ENCODE measurements around the gene GRIPAP1.

GRIPAP1 gene

DNA sequence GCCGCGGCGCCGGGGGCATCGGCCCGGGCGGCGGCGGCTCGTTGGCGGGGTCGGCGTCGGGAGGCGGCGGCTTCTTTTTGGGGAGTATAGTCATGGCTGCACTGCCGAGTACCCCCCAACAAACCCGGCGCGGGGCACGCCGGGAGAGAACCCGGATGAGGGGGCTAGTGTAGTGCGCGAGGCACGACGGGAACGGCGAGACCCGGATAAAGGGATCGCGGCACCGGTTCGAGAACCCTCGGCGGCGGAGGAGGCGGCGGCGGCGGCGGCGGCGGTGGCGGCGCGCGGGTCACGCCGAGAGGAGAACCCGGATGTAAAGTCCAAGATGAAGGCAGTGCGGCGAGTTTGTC, 44.6 kb downstream of the GRIPAP1 start, which contains the start of gene OTUD5:
Gene OTUD5 (minus strand): TSS at position 131 of the 350 bp plus-strand sequence. CDS start 37 bp downstream, at position 94.
- H3K4me1 Mint-ChIP-seq: peaks cover 56% of the 10 kb centered on the region
- TF ChIP-seq, protein P1, sequence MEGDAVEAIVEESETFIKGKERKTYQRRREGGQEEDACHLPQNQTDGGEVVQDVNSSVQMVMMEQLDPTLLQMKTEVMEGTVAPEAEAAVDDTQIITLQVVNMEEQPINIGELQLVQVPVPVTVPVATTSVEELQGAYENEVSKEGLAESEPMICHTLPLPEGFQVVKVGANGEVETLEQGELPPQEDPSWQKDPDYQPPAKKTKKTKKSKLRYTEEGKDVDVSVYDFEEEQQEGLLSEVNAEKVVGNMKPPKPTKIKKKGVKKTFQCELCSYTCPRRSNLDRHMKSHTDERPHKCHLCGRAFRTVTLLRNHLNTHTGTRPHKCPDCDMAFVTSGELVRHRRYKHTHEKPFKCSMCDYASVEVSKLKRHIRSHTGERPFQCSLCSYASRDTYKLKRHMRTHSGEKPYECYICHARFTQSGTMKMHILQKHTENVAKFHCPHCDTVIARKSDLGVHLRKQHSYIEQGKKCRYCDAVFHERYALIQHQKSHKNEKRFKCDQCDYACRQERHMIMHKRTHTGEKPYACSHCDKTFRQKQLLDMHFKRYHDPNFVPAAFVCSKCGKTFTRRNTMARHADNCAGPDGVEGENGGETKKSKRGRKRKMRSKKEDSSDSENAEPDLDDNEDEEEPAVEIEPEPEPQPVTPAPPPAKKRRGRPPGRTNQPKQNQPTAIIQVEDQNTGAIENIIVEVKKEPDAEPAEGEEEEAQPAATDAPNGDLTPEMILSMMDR (IDR thresholded peaks at IDR 0.05): no peak
- H3K27me3 Mint-ChIP-seq (ENCODE audit: low read depth, poor library complexity): peaks cover 3% of the 10 kb centered on the region
- H3K27ac Mint-ChIP-seq: peak within 1 kb of the TSS; percentile 100
- H3K4me3 Mint-ChIP-seq: peak within 1 kb of the TSS; percentile 100
- DNase-seq: no peak
- peaks cover 47% of the 10 kb centered on the region for H3K9me3 Mint-ChIP-seq
- H3K36me3 Mint-ChIP-seq (ENCODE audit: low read depth): peaks cover 16% of the 10 kb centered on the region

DNA sequence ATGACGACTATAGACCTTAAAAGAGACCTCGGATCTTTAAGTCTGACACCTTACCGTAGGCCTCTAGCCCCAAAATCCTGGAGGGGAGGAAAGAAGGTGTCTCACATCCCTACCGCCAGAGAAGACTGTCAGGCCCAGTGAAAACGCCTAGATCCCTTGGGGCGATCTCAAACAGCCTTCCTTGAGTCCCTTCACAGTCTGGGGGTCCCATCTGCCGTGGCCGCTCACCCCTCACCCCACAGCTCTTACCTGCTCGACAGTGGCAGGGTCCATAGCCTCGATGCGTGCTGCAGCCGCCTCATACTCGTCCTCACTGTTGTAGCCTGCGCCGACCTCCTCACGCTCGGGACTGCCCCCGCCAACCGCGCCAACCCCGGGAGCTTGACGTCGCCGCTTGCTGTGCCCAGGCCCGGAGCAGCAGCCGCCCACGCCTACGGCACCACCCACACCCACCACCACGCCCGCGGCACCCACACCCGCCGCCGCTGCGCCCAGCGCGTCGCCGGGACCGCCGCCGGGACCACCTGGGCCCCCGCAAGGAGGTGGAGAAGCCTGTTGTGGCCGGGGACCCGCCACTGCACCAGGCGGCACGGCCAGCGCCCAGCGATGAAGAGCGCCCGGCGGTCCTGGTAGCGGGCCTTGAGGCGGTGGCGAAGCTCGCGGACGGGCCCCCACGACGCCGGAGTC, 45.2 kb downstream of the GRIPAP1 start:
- Mint-ChIP-seq H3K36me3 (ENCODE audit: low read depth) (peaks cover 21% of the 10 kb centered on the region), H3K9me3 (peaks cover 46% of the 10 kb centered on the region), H3K27me3 (ENCODE audit: low read depth, poor library complexity) (peaks cover 3% of the 10 kb centered on the region), H3K27ac (no peak overlapping the region), H3K4me1 (peaks cover 50% of the 10 kb centered on the region), H3K4me3 (peak overlapping the region; percentile 81)
- DNase-seq: peak; percentile 31
- TF ChIP-seq, protein P1 (IDR thresholded peaks at IDR 0.05): no peak

DNA sequence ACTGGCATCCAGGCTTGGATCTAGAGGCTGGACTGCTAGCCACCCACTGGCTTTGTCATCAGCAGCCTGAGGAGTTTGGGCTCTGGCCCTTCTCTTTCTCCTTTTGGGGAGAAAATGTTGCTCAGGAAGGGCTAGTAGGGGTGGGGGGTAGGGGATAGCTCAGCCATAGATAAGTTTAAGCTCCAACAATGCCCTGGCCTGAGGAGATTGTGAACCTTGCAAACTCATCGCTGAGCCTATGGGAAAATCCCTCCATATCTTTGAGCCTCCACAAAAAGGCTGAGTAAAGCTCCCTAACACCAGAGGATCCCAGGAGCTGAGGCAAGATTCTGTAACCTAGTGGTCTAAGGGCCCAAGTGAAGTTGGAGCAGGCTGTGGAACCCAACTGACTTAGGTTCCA, 53.5 kb downstream of the GRIPAP1 start:
- peaks cover 1% of the 10 kb centered on the region for H3K4me1 Mint-ChIP-seq
- peaks cover 23% of the 10 kb centered on the region for H3K36me3 Mint-ChIP-seq (ENCODE audit: low read depth)
- no peak for DNase-seq
- no peak overlapping the region for H3K27ac Mint-ChIP-seq
- peaks cover under 1% of the 10 kb centered on the region for H3K27me3 Mint-ChIP-seq (ENCODE audit: low read depth, poor library complexity)
- H3K4me3 Mint-ChIP-seq: no peak overlapping the region
- TF ChIP-seq, protein P1 (IDR thresholded peaks at IDR 0.05): no peak
- peaks cover 17% of the 10 kb centered on the region for H3K9me3 Mint-ChIP-seq

DNA sequence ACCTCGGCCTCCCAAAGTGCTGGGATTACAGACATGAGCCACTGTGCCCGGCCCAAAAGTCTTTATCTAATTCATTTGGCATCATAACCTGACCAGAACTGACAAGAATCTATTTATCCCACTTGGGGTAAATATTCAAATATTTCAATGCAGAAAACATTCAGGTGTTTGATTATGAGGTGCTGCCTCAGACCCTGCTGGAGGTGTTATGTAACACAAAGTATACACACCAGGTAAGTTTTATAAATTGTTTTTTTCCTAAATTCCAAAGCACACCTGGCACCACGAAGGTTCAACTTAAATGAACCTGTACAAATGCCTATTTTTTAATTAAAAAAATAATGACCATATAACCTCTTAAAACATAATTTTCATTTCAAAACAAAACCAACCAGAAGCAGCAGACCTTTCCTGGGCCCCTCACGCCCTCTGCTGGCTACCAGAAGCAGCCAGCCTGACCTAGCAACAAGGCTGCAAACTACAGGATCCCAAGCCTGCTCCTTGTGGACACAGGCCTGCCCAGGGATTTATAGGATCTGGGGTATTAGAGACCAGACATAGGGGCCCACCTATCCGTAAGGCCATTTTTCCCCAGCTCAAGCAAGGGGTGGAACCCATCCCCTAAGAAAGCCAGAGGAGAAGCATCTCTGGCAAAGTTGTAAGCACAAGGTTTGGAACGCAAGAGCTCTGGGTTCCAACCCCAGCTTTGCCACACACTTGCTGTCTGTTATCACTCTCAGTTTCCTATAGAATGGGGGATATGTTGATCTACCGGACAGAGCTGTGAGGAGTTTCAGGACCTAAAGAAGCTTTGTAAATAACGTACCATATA, 56.3 kb downstream of the GRIPAP1 start:
- Mint-ChIP-seq H3K9me3 (peaks cover 31% of the 10 kb centered on the region), H3K27me3 (ENCODE audit: low read depth, poor library complexity) (peaks cover 3% of the 10 kb centered on the region), H3K36me3 (ENCODE audit: low read depth) (peaks cover 29% of the 10 kb centered on the region), H3K4me1 (peaks cover 4% of the 10 kb centered on the region), H3K27ac (peak overlapping the region; percentile 93), H3K4me3 (no peak overlapping the region)
- TF ChIP-seq, protein P1 (IDR thresholded peaks at IDR 0.05): peak; percentile 64
- peak; percentile 40 for DNase-seq

DNA sequence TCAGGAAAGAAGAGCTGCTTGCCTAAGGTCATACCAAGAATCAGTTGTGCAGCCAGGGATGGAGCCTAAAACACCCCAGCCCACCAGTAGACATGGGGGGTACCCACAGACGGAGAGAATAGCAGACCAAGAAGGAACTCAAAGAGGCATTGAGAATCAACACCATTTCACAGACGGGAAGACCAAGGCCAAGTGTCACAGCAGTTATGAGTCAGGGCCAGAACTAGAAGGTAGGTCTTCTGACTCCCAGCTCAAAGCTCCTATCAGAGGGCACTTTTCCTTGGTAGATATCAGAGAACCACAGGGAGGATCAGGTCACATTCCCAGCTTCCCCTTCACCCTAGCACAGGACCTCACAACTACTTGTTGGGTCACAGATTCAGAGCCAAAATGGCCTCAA, 59.2 kb downstream of the GRIPAP1 start:
- H3K27me3 Mint-ChIP-seq (ENCODE audit: low read depth, poor library complexity): peaks cover 3% of the 10 kb centered on the region
- peaks cover 16% of the 10 kb centered on the region for H3K4me1 Mint-ChIP-seq
- no peak overlapping the region for H3K4me3 Mint-ChIP-seq
- peaks cover 39% of the 10 kb centered on the region for H3K9me3 Mint-ChIP-seq
- no peak for DNase-seq
- no peak overlapping the region for H3K27ac Mint-ChIP-seq
- H3K36me3 Mint-ChIP-seq (ENCODE audit: low read depth): peaks cover 30% of the 10 kb centered on the region
- TF ChIP-seq, protein P1 (IDR thresholded peaks at IDR 0.05): no peak
